Rectal smooth muscle tissue (tissue), 1 donor: ENCODE results near the gene AGPAT3.
"Not testable (repeated sequence)": the region's sequence is repeated elsewhere in the genome, so short reads cannot be mapped to it uniquely, and the experiment has no call there.

Experiments used
- H3K27ac ChIP-seq: one replicate; pipeline ENCODE4 v1.7.0; 2013; ENCODE audit warnings: low read depth, low read length, inconsistent platforms
- H3K27me3 ChIP-seq: one replicate; pipeline ENCODE4 v1.7.0; 2013; ENCODE audit warnings: low read length; ENCODE audit not compliant: control insufficient read depth, insufficient read depth
- H3K36me3 ChIP-seq: one replicate; pipeline ENCODE4 v1.7.0; 2013; ENCODE audit warnings: low read length; ENCODE audit not compliant: control insufficient read depth, insufficient read depth
- H3K4me1 ChIP-seq: one replicate; pipeline ENCODE4 v1.7.0; 2013; ENCODE audit warnings: low read length; ENCODE audit not compliant: control insufficient read depth, insufficient read depth
- H3K4me3 ChIP-seq: one replicate; pipeline ENCODE4 v1.7.0; 2013; ENCODE audit warnings: low read length
- H3K9ac ChIP-seq: one replicate; pipeline ENCODE4 v1.7.0; 2013; ENCODE audit warnings: low read length

The AGPAT3 gene

GRCh38 chr21:43842742-43843141 lies 22.3 kb upstream of the AGPAT3 start:
- no peak overlapping the region for H3K4me3 ChIP-seq
- no peak overlapping the region for H3K9ac ChIP-seq
- H3K36me3 ChIP-seq = no peaks in the 10 kb centered on the region
- no peaks in the 10 kb centered on the region for H3K4me1 ChIP-seq
- H3K27ac ChIP-seq = no peak overlapping the region
- no peaks in the 10 kb centered on the region for H3K27me3 ChIP-seq

GRCh38 chr21:43844906-43845305 lies 20.1 kb upstream of the AGPAT3 start:
- H3K27ac ChIP-seq, H3K27me3 ChIP-seq, H3K4me3 ChIP-seq, H3K9ac ChIP-seq, H3K4me1 ChIP-seq, H3K36me3 ChIP-seq: not testable (repeated sequence)

GRCh38 chr21:43845386-43845785 lies 19.6 kb upstream of the AGPAT3 start:
- H3K9ac ChIP-seq = no peak overlapping the region
- no peaks in the 10 kb centered on the region for H3K27me3 ChIP-seq
- H3K4me1 ChIP-seq = no peaks in the 10 kb centered on the region
- H3K36me3 ChIP-seq = no peaks in the 10 kb centered on the region
- H3K27ac ChIP-seq = no peak overlapping the region
- no peak overlapping the region for H3K4me3 ChIP-seq

- H3K9ac ChIP-seq = no peak overlapping the region
- H3K4me3 ChIP-seq = no peak overlapping the region
- H3K27me3 ChIP-seq = no peaks in the 10 kb centered on the region
- no peaks in the 10 kb centered on the region for H3K4me1 ChIP-seq
- no peak overlapping the region for H3K27ac ChIP-seq
- no peaks in the 10 kb centered on the region for H3K36me3 ChIP-seq
These were observed 18.6 kb upstream of the AGPAT3 start for GRCh38 chr21:43846430-43846829.

GRCh38 chr21:43847301-43847700 lies 17.7 kb upstream of the AGPAT3 start:
- Histone ChIP-seq H3K4me1 (no peaks in the 10 kb centered on the region), H3K9ac (no peak overlapping the region)

GRCh38 chr21:43848771-43849170 lies 16.3 kb upstream of the AGPAT3 start:
- Histone ChIP-seq H3K27ac (no peak overlapping the region), H3K4me1 (no peaks in the 10 kb centered on the region), H3K9ac (no peak overlapping the region), H3K36me3 (no peaks in the 10 kb centered on the region), H3K27me3 (no peaks in the 10 kb centered on the region), H3K4me3 (no peak overlapping the region)

More at GRCh38 chr21:43847301-43847700, 17.7 kb upstream of the AGPAT3 start:
- Histone ChIP-seq H3K27ac (no peak overlapping the region), H3K36me3 (no peaks in the 10 kb centered on the region), H3K4me3 (no peak overlapping the region), H3K27me3 (no peaks in the 10 kb centered on the region)

GRCh38 chr21:43849532-43850299 lies 15.3 kb upstream of the AGPAT3 start:
- Histone ChIP-seq H3K4me1 (no peaks in the 10 kb centered on the region), H3K9ac (no peak overlapping the region), H3K27me3 (no peaks in the 10 kb centered on the region), H3K4me3 (no peak overlapping the region), H3K36me3 (no peaks in the 10 kb centered on the region), H3K27ac (no peak overlapping the region)

GRCh38 chr21:43850728-43851295 lies 14.2 kb upstream of the AGPAT3 start:
- no peaks in the 10 kb centered on the region for H3K4me1 ChIP-seq
- H3K4me3 ChIP-seq = no peak overlapping the region
- no peak overlapping the region for H3K27ac ChIP-seq
- no peak overlapping the region for H3K9ac ChIP-seq
- H3K36me3 ChIP-seq = no peaks in the 10 kb centered on the region
- H3K27me3 ChIP-seq = no peaks in the 10 kb centered on the region

- no peaks in the 10 kb centered on the region for H3K4me1 ChIP-seq
- no peaks in the 10 kb centered on the region for H3K36me3 ChIP-seq
- H3K27ac ChIP-seq = no peak overlapping the region
- no peak overlapping the region for H3K9ac ChIP-seq
- H3K27me3 ChIP-seq = no peaks in the 10 kb centered on the region
- no peak overlapping the region for H3K4me3 ChIP-seq
These were observed 13.4 kb upstream of the AGPAT3 start for GRCh38 chr21:43851593-43851992.

- Histone ChIP-seq H3K36me3 (no peaks in the 10 kb centered on the region), H3K4me3 (no peak overlapping the region), H3K27me3 (no peaks in the 10 kb centered on the region), H3K9ac (no peak overlapping the region), H3K27ac (no peak overlapping the region), H3K4me1 (no peaks in the 10 kb centered on the region)
These were observed 10.9 kb upstream of the AGPAT3 start for GRCh38 chr21:43853851-43854772.

GRCh38 chr21:43854773-43855633 lies 10.0 kb upstream of the AGPAT3 start:
- Histone ChIP-seq H3K4me1 (no peaks in the 10 kb centered on the region), H3K27me3 (no peaks in the 10 kb centered on the region), H3K4me3 (no peak overlapping the region), H3K36me3 (no peaks in the 10 kb centered on the region), H3K9ac (no peak overlapping the region), H3K27ac (no peak overlapping the region)

GRCh38 chr21:43855955-43856354 lies 9.1 kb upstream of the AGPAT3 start:
- H3K4me1 ChIP-seq = peaks cover 2% of the 10 kb centered on the region
- H3K27ac ChIP-seq = no peak overlapping the region
- no peaks in the 10 kb centered on the region for H3K27me3 ChIP-seq
- H3K4me3 ChIP-seq = no peak overlapping the region
- no peak overlapping the region for H3K9ac ChIP-seq
- no peaks in the 10 kb centered on the region for H3K36me3 ChIP-seq
